OCI-LY7 (cell line): ENCODE data around the gene TBC1D3B. TPM values are rescaled to one million over a fixed set of nuclear protein-coding genes. Genes with fewer than 3 reads are reported as not detected.
"Not testable (repeated sequence)": the region's sequence is repeated elsewhere in the genome, so short reads cannot be mapped to it uniquely, and the experiment has no call there.

Source experiments
- BruUV-seq: library from RNA; stranded (reverse); fragments of 400-500 nt; replicated peaks from 2 replicates; lab custom pipeline; 2021; lab: Mats Ljungman, UMichigan
- CTCF ChIA-PET: fragments of 300-600 bp; sonication (Branson Sonifier 250); formaldehyde crosslinking; loops from one replicate; lab custom pipeline; 2022; ENCODE audit warnings: antibody characterized with exemption; ENCODE audit not compliant: unreplicated experiment; lab: Charles Lee
- POLR2A ChIA-PET: fragments of 300-600 bp; sonication (Branson Sonifier 250); formaldehyde crosslinking; loops from one replicate; lab custom pipeline; 2022; ENCODE audit warnings: antibody characterized with exemption; lab: Charles Lee
- DNase-seq: peaks from one replicate; pipeline ENCODE4 v3.0.0-alpha.2; 2015; ENCODE audit warnings: low spot score
- H2AFZ ChIP-seq: fragments of 200-600 bp; sonication (generic), shearing (Covaris generic); 2 replicates; pipeline ENCODE4 v1.6.1; 2014; ENCODE audit warnings: mild to moderate bottlenecking, antibody characterized with exemption, low read length, moderate library complexity
- H3K27ac ChIP-seq: fragments of 200-600 bp; sonication (generic); 2 replicates; pipeline ENCODE4 v1.5.1; 2014; ENCODE audit warnings: mixed run types, low read depth, mild to moderate bottlenecking, moderate library complexity, low read length, inconsistent platforms; ENCODE audit not compliant: poor library complexity, severe bottlenecking
- H3K36me3 ChIP-seq: fragments of 200-600 bp; sonication (generic); 2 replicates; pipeline ENCODE4 v1.6.1; 2014; ENCODE audit warnings: mild to moderate bottlenecking, antibody characterized with exemption, low read length, moderate library complexity, mixed read lengths; ENCODE audit not compliant: insufficient read depth
- H3K4me1 ChIP-seq: fragments of 200-600 bp; sonication (generic); 2 replicates; pipeline ENCODE4 v1.5.1; 2014; ENCODE audit warnings: mild to moderate bottlenecking, low read length; ENCODE audit not compliant: insufficient read depth, poor library complexity, severe bottlenecking
- H3K4me2 ChIP-seq: fragments of 200-600 bp; sonication (generic); 2 replicates; pipeline ENCODE4 v1.6.1; 2014; ENCODE audit warnings: mild to moderate bottlenecking, low read length
- H3K4me3 ChIP-seq: fragments of 200-600 bp; sonication (generic); 2 replicates; pipeline ENCODE4 v1.5.1; 2014; ENCODE audit warnings: mild to moderate bottlenecking, low read depth, low read length; ENCODE audit not compliant: poor library complexity, severe bottlenecking
- H3K79me2 ChIP-seq: fragments of 200-600 bp; sonication (generic); 2 replicates; pipeline ENCODE4 v1.6.1; 2016; ENCODE audit warnings: low read depth, mild to moderate bottlenecking, low read length, moderate library complexity, mixed read lengths; ENCODE audit not compliant: insufficient read depth
- H3K9me2 ChIP-seq: fragments of 200-600 bp; sonication (generic); 2 replicates; pipeline ENCODE4 v1.6.1; 2016; ENCODE audit warnings: mild to moderate bottlenecking, low read length, mixed read lengths; ENCODE audit not compliant: insufficient read depth
- H3K9me3 ChIP-seq: fragments of 200-600 bp; sonication (generic); 2 replicates; pipeline ENCODE4 v1.6.1; 2014; ENCODE audit warnings: mild to moderate bottlenecking, mixed run types, low read length, mixed read lengths
- H4K20me1 ChIP-seq: fragments of 200-600 bp; sonication (generic); 2 replicates; pipeline ENCODE4 v1.6.1; 2014; ENCODE audit warnings: mild to moderate bottlenecking, antibody characterized with exemption, low read length, moderate library complexity, mixed read lengths; ENCODE audit not compliant: insufficient read depth
- EZH2phosphoT487 ChIP-seq: fragments of 200-600 bp; sonication (generic); IDR thresholded peaks from 2 replicates; pipeline ENCODE4 v1.6.1; 2018; ENCODE audit warnings: low read depth, borderline replicate concordance, mild to moderate bottlenecking, mixed run types, antibody characterized with exemption, low read length, moderate library complexity, mixed read lengths
- intact Hi-C: fragments of 100-400 bp; cut with micrococcal nuclease; formaldehyde crosslinking; loops from one replicate; pipeline ENCODE4 v1.10.0; 2022; ENCODE audit not compliant: unreplicated experiment
- total RNA-seq, 2 experiments: library from RNA; depleted of rRNA in 1 of 2; stranded (reverse); fragments of >200 nt in 1 of 2; shearing (Covaris generic) in 1 of 2; gene quantifications; 2 replicates each; pipeline ENCODE4 v1.2.3, GENCODE V29; 2014 to 2022
- TF ChIP-seq, protein P1 (sequence below): fragments of 200-600 bp; sonication (generic); conservative IDR thresholded peaks from 2 replicates; pipeline ENCODE4 v1.5.1; 2014; ENCODE audit warnings: mild to moderate bottlenecking, antibody characterized with exemption, low read length, moderate library complexity, mixed read lengths

The TBC1D3B gene
- total RNA-seq, 2 experiments from 2014 or later, result 3.0 to 13.8 TPM

DNA sequence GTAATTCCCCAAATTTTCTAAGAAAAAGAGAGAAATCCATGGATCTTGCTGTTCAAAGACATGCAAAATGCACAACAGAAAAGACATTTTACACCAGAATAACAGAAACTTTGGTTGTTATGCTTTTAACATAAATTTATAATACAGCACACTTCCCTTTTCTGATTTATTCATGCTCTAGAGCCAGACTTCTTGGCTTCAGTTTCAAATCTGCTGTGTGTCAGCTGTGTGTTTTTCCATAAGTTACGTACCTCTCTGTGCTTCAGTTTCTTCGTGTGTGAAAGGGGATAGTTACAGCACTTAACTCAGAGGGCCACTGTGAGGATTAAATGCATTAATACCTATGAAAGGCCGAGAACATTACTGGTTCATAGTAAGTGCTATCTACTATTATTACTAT is 26.9 kb upstream of the TBC1D3B start:
- CTCF ChIA-PET, result no interaction called here
- intact Hi-C loops, result no loop called here

DNA sequence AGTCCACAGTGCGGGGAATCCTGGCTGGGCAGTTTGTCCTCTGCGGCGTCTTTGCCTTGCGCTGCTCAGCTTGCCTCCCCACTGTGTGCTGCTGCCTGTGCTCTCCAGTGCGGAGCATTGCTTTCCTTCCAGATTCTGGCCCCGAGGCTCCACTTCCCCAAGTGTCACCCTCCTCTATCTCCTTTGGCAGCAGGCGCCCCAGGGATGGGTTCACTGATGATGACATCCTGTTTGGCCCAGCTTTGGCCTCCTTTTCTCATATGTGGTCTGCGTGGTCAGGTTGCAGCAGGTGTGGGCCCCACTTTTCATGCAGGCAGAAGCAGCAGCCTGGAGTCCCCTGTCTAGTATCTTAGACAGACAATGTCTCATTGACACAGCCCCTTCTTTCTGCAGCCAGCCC is 25.1 kb upstream of the TBC1D3B start:
- CTCF ChIA-PET, H3K4me3 ChIP-seq, H3K9me2 ChIP-seq, H3K4me2 ChIP-seq, intact Hi-C loops, H3K9me3 ChIP-seq, H4K20me1 ChIP-seq, BruUV-seq, H3K36me3 ChIP-seq, H3K79me2 ChIP-seq, H3K27ac ChIP-seq, POLR2A ChIA-PET: not testable (repeated sequence)
- DNase-seq, result peak; percentile 25
- peaks cover 72% of the 10 kb centered on the region for H3K4me1 ChIP-seq
- H2AFZ ChIP-seq, result peak overlapping the region; percentile 78; the same call in 1 of the 2 replicates

More for the DNA sequence above, 26.9 kb upstream of the TBC1D3B start:
- DNase-seq, result no peak
- Histone ChIP-seq H3K36me3 (no peaks in the 10 kb centered on the region), H3K9me3 (no peaks in the 10 kb centered on the region), H2AFZ (peak overlapping the region; percentile 78; the same call in 1 of the 2 replicates), H3K4me1 (peaks cover 54% of the 10 kb centered on the region), H3K9me2 (no peaks in the 10 kb centered on the region), H3K4me2 (peak overlapping the region; percentile 22), H3K27ac (no peak overlapping the region), H3K4me3 (no peak overlapping the region), H3K79me2 (no peaks in the 10 kb centered on the region), H4K20me1 (no peaks in the 10 kb centered on the region)
- POLR2A ChIA-PET, result no interaction called here
- TF ChIP-seq EZH2phosphoT487, result no peak
- TF ChIP-seq, protein P1, sequence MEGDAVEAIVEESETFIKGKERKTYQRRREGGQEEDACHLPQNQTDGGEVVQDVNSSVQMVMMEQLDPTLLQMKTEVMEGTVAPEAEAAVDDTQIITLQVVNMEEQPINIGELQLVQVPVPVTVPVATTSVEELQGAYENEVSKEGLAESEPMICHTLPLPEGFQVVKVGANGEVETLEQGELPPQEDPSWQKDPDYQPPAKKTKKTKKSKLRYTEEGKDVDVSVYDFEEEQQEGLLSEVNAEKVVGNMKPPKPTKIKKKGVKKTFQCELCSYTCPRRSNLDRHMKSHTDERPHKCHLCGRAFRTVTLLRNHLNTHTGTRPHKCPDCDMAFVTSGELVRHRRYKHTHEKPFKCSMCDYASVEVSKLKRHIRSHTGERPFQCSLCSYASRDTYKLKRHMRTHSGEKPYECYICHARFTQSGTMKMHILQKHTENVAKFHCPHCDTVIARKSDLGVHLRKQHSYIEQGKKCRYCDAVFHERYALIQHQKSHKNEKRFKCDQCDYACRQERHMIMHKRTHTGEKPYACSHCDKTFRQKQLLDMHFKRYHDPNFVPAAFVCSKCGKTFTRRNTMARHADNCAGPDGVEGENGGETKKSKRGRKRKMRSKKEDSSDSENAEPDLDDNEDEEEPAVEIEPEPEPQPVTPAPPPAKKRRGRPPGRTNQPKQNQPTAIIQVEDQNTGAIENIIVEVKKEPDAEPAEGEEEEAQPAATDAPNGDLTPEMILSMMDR, result no peak
- no TSS peak for BruUV-seq

DNA sequence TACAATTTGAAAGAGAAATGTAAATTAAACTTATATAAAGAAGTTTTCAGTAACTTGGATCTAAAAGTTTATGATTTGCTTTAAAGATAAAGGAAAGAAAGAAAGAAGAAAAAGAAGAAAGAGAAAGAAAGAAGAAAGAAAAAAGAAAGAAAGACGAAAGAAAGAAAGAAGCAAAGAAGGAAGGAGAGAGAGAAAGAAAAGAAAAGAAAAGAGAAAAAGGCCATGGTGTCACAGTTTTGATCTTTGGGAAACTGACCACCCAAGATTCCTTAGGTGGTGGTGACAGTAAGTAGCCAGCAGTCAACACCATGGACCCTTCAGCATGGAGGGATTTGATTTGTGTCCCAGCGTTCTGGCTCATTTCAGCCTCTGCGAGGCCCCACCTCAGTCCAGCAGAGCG is 24.7 kb upstream of the TBC1D3B start:
- H3K79me2 ChIP-seq, H3K9me3 ChIP-seq, POLR2A ChIA-PET, intact Hi-C loops, H4K20me1 ChIP-seq, H3K27ac ChIP-seq, H3K4me2 ChIP-seq, H2AFZ ChIP-seq, BruUV-seq, H3K4me3 ChIP-seq, H3K36me3 ChIP-seq, H3K9me2 ChIP-seq, DNase-seq: not testable (repeated sequence)
- peaks cover 72% of the 10 kb centered on the region for H3K4me1 ChIP-seq
- CTCF ChIA-PET, result interaction anchor here (0.6 kb wide), 1 partner anchor 83 kb away, joined by 3 read pairs; no protein-coding TSS in a partner anchor
